T-helper 2 cell (primary cell): ENCODE results near the gene SEC61B.
A peak's percentile ranks its signal among the peaks of the same experiment; 100 is the strongest.
"Not testable (repeated sequence)": the region's sequence is repeated elsewhere in the genome, so short reads cannot be mapped to it uniquely, and the experiment has no call there.

ENCODE experiments used
- DNase-seq, 5 experiments: peaks; one replicate each; pipeline versions ENCODE4 v3.0.0 to v3.0.0-alpha.2; 2012 to 2022

SEC61B gene

DNA sequence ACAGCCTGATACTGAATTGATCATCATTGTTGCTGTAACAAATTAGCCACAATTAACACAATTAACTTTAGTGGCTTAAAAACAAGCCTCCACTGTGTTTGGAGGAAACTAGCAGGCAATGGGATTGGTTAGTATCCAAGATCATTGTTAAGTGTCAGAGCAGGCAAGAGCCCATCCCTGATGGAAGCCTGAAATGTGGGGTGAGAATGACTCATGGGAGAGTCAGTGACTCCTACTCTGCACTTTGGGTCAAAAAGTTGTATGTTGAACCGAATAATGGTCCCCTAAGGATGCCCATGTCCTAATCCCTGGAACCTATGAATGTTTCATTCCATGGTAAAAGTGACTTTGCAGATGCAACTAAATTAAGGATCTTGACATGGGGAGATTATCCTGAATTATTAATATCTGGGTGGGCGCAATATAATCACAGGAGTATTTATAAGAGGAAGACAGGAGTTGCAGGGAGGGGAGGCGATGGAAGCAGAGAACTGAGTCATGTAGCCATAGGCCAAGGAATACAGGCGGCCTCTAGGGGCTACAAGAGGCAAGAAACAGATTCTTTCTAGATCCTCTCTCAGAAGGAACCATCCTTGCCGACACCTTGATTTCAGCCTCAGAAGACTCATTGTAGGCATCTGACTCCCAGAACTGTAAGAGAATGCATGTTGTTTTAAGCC lies 29.2 kb upstream of the SEC61B start:
- DNase-seq, result no peak

DNA sequence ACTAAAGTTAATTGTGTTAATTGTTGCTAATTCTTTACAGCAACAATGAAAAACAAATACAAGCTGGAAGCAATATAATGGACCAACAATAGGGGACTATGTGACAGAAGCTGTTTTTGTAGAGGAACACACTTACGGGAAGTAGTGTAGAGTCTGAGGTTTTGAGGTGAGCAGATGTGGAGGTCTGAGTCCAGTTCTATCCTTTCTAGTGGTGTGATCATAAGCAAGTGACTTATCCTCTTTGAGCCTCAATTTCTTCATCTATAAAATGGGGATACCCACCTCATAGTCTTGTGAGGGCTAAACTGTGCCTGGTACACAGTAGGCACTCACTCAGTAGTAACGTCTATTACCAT lies 28.6 kb upstream of the SEC61B start:
- peak in 1 of 5 experiments; percentile 57 for DNase-seq

DNA sequence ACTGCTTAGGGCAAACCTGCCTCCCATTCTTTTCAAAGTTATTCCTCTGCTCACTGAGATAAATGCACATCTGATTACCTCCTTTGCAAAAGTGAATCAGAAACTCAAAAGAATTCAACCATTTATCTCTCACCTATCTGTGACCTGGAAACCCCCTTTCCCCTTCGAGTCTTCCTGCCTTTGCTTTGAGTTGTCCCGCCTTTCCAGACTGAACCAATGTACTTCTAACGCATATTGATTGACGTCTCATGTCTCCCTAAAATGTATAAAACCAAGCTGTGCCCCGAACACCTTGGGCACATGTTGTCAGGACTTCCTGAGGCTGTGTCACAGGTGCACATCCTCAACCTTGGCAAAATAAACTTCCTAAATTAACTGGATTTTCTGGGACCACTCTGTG lies 25.6 kb upstream of the SEC61B start:
- peak in 1 of 5 experiments; percentile 59 for DNase-seq

DNA sequence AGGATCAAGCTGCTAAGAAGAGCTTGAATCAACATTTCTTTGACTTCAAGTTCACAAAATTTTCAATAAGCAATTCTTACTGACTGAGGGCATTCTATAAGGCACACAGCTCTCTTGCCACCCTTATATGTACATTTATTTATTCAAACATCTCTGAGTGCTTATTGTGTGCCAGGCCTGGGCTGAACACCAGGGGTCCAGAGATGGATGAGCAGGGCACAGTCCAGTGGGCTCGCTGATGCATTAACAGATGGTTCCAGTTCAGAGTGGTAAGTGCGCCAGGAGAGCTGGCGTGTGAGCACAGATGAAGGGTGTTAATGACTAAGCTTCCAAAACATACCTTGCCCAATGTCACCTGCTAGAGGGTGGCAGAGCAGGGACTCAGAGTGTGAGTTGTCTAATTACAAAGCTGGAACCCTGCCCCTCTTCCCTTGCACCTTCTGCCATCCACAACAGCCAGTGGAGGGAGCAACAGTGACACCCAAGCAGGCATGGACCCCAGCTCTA lies 24.9 kb upstream of the SEC61B start:
- DNase-seq, result no peak

DNA sequence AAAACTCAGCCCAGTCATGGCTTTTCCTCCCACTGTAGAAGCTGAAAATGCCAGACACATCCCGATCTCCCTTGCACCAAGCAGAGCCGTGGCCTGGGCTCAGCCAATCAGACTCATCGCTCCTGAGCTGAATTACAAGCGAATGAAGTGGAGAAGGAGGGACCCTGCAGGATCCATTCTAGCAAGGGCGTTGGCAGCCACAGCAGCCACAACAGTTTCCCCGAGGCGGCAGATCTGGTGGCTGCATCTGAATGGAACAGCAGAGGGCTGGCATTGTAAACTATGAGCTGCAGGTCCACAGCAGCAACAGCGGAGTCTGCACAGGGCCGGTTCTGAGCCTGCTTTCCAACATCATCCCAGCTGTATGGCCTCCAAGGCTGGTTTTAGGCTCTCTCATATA lies 24.1 kb upstream of the SEC61B start:
- no peak for DNase-seq

DNA sequence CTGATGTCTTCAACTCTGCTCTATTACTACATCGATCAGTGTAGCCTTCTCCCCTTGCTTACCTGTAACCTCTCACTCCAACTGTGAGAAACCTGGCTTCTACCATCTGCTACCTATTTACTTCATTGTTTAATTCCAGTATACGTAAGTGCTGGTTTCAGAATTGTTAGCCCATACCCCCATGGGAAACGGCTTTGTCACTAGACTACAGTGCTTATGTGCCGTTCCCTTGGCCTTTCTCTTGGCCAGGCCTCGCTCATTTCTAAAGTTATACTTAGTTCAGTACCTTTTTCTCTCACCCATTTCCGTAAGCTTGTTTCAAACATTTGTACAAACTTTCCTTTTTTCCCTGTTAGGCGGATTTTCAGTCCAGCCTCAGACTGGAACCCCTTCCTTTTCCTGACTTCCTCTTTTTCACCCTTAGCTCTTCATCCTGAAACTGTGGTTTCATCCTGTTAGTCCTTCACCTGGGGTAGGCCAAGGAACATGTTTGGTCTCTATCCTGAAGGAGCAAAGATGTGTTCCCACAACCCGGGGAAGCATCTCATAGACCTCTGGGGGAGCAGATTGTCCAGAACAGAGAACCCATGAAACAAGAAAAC lies 22.0 kb upstream of the SEC61B start:
- no peak for DNase-seq

DNA sequence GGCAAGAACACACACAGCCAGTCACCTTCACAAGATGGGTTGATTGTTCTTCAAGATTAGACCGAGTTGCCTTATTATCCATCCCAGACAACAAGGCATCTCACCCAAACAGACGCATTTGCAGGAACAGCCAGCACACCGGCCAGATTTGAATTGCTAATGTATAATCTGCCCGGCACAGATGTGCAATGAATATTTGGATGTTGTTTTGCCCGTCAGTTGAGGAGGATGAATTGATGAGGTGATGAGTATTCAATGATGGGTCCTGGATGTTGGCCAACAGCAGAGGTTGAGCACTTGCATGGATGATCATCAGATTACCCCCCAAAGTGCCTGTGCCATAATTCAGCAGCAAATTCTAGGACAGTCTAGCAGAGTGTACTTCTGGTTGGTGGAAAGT lies 20.5 kb upstream of the SEC61B start:
- no peak for DNase-seq

DNA sequence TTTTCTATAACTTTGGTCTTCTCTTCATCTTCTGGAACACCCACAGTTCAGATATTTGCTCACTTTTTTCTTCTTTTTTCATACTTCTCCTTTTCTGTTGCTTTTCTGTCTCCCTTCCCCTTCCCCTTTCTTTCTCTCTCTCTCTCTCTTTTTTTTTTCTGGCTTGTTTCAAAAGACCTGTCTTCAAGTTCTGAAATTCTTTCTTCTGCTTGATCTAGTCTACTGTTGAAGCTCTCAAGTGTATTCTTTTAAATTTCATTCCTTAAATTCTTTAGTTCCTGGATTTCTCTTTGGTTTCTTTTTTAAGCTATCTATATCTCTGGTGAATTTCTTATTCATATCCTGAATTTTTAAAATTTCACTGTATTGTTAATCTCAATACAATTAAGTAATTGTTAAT lies 11.5 kb upstream of the SEC61B start:
- no peak for DNase-seq

DNA sequence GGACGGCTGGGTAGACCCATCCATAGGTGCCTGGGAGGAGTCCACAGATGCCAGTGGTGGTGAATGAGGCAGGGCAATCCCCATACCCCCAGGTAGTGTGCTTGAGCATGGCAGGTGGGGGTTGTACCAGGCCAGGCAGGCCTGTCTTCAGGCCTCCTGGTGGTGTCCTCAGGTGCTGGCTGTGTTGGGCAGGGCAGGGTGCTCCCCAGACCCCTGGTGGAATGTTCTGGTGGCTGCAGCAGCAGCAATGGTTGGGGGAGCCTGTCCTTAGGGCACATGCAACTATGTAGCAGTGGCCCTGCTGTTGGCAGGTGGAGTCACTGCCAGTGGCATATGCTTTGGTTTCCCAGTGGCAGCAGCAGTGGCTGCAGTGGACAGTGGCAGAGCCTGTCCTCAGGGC lies 10.3 kb upstream of the SEC61B start:
- DNase-seq, result peak in 1 of 5 experiments; percentile 16

DNA sequence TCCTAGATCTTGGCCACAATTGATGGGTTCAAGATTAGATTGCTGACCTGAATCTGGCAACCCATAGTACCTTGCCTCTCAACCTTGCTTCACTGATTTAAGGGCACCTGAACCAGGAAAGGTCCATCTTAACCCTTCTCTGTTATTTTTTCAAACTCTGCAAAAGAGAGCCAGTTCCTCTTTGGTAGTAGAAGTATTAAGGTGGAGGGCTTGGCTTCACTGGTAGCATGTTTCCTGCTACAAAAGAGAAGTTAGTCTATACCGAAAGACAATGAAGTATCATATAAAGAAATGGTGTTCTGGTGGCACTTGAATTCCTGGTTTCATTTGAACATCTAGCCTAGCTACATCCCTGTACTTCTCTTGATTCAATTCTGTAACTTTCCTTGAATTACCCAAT lies 8.9 kb upstream of the SEC61B start:
- no peak for DNase-seq

DNA sequence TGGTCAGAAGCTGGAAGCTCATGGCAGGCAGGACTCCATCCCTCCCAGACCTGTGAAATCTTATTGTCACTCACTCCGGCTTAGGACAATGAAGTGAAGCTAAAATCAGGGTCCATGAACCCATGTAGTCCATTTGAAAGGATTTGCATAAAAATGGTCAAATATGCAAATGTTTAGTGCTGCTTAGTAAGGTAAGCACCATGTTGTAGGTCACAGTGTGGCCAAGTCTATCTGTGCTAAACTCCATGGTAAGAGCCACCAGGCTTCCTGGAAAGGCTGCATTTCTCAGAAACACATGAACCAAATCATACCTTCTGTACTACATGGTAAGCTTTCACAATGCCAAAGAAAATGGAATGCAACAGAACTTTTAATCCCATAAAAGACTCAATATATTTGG lies 6.0 kb upstream of the SEC61B start:
- no peak for DNase-seq

DNA sequence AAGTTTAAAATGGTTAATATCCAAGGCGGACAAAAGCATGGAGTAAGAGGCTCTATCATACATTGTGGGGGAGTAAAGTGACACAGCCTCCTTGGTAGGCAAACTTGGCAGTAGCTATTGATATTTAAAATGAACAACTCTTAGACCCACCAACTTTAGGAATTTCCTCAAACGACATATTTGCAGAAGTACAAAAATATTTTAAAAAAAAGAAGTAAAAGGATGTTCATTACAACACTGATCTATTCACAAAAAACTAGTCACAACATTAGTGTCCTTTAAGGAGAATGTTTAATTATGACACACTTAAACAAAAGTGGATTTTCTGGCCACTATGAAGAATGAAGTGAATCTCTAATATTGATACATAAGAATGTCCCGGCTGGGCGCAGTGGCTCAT lies 2.1 kb upstream of the SEC61B start:
- DNase-seq, result no peak

DNA sequence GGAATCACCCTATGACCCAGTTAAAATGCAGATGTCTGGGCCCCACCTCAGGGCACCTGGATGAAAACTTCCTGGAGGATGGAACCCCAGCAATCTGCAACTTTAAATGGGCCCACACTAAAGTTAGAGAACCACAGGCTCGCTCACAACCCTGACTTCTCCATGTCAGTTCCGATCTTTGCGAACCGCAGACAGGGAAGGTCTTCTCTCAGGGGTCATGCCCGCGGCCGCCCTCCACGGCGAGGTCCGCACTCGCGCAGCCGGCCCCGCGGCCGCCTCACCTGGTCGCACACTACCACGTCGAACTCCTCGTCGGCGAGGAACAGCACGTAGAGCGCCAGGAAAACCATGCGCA lies 839 bp upstream of the SEC61B start:
- DNase-seq, result no peak

DNA sequence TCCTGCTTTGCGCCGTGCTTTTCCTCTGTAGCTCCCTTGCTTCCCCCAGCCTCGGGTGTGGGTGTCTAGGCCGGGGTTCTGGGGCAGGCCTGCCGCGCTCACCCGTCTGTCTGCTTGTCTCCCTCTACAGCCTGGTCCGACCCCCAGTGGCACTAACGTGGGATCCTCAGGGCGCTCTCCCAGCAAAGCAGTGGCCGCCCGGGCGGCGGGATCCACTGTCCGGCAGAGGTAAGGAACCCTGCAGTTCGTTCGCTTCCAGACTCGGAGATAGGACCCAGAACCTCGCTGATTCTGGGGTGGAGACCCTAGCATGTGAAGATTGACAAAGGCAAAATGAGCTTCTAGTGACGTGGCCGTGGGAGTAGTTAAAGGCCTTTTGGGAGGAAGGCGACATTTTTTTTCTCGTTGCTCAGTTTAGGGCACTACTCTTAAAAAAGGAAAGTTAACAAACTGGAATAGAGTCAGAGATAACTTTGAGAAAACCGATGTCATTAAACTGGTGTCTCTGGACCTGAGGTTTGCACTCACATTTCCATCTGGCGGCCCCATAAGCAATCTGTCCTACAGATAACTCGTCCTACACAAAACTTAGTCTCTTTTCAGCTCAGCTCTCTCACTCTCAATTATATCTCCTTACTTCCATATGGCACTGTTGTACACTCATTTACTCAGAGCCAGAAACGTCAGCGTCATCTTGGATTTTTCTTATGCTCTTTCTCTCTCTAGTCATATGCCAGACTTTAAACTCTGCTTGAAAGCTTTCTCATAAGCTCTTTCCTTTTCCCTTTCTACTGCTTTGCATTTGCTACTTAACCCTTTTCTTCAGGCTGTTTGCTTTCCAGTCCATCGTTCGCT lies 561 bp downstream of the SEC61B start:
- peak in 1 of 5 experiments; percentile 54 for DNase-seq

DNA sequence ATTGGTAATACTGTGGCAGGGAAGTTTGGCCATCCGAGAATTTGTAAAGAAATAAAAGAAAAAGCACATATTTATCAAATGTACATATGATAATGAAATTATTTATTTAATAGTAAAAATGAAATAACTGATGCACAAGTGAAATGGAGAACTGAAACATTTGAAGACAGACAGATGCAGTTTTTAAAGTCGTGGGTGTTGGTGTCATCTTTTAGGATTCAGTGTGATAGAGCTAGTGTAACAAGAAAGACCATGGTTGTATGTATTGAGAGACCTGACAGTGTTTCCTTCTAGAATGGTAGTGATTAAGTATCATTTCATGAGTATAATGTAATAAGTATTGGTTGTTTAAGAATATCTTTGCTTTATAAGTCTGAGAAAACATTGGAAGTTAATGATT lies 2.4 kb downstream of the SEC61B start:
- no peak for DNase-seq

DNA sequence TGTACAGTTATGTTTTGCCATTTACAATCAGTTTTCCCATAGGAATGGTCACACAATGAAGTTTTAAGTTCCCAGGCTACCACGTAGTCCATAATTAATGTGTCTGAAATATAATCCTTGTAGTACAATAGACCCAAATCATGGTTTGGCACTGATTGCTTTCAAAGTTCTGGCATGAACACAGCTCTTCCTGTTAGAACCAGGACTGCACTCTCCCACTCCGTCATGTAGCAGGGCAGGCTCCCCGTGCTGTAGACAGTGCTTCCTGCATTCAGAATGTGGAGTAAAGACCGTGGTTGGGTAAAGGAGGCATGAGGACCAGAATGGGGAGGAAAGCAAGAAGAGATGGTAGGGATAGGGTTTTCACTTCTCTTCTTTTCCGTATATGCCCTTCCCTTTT lies 4.0 kb downstream of the SEC61B start:
- DNase-seq, result no peak

DNA sequence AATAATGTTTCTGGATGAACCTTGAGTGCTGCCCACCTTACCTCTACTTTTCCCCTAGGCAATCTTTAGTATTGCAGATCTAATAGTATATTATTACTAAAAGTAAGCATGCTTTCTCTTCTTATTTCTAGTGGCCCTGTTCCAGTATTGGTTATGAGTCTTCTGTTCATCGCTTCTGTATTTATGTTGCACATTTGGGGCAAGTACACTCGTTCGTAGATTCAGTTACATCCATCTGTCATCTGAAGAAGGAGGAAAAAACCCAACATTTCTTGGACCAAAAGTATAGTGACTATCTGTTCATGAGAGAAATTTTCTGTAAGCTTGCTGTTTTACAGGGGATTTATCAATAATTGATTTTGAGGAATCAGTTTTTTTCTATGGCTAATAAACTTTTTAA lies 8.1 kb downstream of the SEC61B start:
- no peak for DNase-seq

DNA sequence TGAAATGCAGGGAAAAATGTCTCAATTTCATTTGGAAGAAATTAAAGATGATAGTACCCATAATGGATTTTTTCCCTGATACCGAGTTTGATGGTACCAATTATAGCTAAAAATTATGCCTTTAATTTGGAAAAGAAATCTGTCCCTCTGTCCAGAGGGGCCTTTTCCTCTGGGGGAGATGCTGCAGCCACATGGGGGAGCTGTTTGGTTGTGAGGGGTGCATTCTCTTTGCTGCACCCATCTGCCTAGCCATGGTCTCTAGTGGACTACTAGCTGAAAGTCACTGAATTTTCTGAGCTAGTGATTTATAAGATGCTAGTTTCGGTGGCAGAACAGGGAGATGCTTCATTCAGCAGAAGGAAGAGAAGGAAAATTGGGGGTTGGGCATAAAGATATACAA lies 9.6 kb downstream of the SEC61B start:
- peak in 1 of 5 experiments; percentile 52 for DNase-seq

DNA sequence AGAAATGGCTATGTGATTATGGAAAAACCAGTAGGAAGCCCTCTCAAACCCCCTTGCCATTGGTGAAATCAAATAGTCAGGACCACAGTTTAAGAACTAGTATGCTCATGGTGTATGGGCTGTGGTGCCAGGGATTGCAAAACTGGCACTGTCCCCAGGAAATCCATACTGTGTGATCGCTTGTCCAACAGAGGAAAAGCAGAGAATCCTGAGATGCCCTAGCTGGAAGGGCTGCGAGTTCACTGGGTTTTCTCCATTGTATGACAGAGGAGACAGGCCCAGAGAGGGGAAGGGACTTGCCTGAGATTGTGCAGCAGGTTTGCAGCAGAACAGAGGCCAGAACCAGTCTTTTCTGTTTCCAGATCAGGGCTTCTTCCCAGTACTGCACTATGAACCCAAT lies 12.5 kb downstream of the SEC61B start:
- DNase-seq, result no peak

DNA sequence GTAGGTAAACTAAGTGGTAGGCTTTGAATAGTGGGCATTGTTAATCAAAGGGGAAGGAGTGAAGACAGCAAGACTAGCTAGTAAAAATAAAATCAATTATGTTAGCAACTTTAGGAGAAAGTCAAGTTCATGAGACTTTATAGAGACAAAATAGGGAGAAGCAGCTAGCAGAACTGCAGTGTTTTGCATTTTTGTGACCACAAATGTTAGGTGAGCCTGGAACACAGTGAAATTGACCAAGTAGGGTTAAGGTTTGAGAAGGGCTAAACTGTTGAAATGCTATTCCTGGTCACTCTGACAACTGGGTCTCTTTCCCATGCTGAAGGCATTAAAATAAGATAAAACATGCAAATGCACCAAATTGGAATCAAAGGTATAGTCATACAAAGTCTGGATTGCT lies 13.0 kb downstream of the SEC61B start:
- no peak for DNase-seq

DNA sequence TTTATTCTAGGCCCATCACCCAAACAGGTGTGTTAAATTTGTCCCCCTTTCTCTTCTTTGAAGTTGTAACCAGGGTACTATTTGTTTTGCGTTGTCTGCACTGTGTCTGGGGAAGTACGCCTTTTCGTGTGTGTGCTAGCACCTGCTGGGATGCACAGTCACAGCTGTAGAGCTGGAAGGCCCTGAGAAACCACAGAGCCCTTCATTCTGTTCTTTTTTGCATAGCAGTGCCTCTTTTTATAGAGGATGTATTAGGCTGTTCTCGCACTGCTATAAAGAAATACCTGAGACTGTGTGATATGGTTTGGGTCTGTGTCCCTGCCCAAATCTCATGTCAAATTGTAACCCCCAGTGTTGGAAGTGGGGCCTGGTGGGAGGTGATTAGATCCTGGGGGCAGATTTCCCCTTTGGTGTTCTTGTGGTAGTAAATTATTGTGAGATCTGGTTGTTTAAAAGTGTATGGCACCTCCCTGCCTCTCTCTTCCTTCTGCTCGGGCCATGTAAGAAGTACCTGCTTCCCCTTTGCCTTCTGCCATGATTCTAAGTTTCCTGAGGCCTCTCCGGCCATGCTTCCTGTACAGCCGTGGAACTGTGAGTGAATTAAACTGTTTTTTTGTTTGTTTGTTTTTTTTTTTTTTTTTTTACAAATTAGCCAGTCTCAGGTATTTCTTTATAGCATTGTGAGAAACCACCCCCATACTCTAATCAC lies 14.0 kb downstream of the SEC61B start:
- DNase-seq, result peak in 1 of 5 experiments; percentile 93

DNA sequence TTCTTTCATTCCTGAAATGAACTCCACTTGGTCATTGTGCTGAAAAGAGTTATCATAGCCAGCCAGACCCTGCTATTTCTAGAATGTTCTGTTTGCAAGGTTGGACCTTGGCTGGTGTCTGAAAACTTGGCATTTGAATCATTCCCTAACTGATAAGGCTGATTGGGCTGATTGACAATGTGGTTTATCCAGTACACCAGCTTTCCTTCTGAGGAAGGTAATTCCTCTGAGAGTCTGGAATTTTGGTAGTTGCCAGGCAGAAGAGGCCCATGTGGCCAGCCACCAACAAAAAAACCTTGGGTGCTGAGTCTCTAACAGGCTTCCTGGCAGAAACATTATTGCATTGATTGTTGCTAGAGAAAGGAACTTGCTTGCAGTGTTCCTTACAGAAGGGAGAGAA lies 15.3 kb downstream of the SEC61B start:
- no peak for DNase-seq

DNA sequence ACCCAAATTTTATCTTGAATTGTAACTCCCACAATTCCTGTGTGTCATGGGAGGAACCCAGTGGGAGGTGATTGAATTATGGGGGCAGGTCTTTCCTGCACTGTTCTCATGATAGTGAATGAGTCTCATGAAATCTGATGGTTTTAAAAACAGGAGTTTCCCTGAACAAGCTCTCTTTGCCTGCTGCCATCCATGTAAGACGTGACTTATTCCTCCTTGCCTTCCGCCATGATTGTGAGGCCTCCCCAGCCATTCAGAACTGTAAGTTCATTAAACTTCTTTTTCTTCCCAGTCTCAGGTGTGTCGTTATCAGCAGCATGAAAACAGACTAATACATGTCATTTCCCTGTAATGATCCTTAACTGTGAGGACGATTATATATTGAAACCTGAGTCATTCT lies 15.8 kb downstream of the SEC61B start:
- DNase-seq, result not testable (repeated sequence)
